ENCODE data around the gene EEA1. TPM values are rescaled to one million over a fixed set of nuclear protein-coding genes. Genes with fewer than 3 reads are reported as not detected.

EEA1 gene
- total RNA-seq, 1 donor from 2014 or later: 59.2 TPM

GRCh38 chr12:92898755-92899154 lies 30.3 kb downstream of the EEA1 start:
- H3K27me3 ChIP-seq: no peaks in the 10 kb centered on the region
- no peak for DNase-seq (ENCODE audit: extremely low spot score in 2 of 2)
- TF ChIP-seq POLR2AphosphoS5 (IDR thresholded peaks at IDR 0.05; ENCODE audit: insufficient read depth in 1 of 2, low read depth in 1 of 2) (no peak), CTCF (IDR thresholded peaks at IDR 0.05) (no peak), POLR2A (IDR thresholded peaks at IDR 0.05) (no peak)
- peak overlapping the region; percentile 42 for H3K27ac ChIP-seq
- H3K36me3 ChIP-seq: no peaks in the 10 kb centered on the region
- peaks cover 17% of the 10 kb centered on the region for H3K4me1 ChIP-seq
- no peaks in the 10 kb centered on the region for H3K9me3 ChIP-seq
- intact Hi-C loops (cut with DNase I): no loop called here
- H3K4me3 ChIP-seq: no peak overlapping the region

DNA sequence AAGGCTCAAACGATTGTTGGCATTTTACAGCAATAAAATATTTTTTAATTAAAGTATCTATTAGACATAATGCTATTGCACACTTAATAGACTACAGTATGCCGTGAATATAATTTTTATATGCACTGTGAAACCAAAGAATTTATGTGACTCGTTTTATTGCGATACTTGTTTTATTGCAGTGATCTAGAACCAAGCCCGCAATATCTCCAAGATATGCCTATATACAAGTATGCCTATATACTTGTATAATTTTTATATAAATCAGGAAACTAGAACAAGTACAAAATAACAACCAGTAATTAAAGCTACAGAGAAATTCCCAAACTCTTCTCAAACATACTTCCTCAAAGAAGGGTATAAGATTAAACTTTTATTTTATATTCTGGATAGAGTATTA lies 31.3 kb downstream of the EEA1 start:
- Histone ChIP-seq H3K36me3 (no peaks in the 10 kb centered on the region), H3K27me3 (no peaks in the 10 kb centered on the region), H3K9me3 (no peaks in the 10 kb centered on the region), H3K4me1 (peaks cover 24% of the 10 kb centered on the region), H3K4me3 (no peak overlapping the region), H3K27ac (peak overlapping the region; percentile 42)
- intact Hi-C loops (cut with DNase I): no loop called here
- TF ChIP-seq CTCF (IDR thresholded peaks at IDR 0.05) (no peak), POLR2A (IDR thresholded peaks at IDR 0.05) (no peak), POLR2AphosphoS5 (IDR thresholded peaks at IDR 0.05; ENCODE audit: insufficient read depth in 1 of 2, low read depth in 1 of 2) (no peak)
- no peak for DNase-seq (ENCODE audit: extremely low spot score in 2 of 2)

GRCh38 chr12:92890601-92891106 lies 38.4 kb downstream of the EEA1 start:
- Histone ChIP-seq H3K27ac (no peak overlapping the region), H3K9me3 (no peaks in the 10 kb centered on the region), H3K4me3 (no peak overlapping the region), H3K27me3 (no peaks in the 10 kb centered on the region), H3K36me3 (peaks cover 0 to 6% of the 10 kb centered on the region in 2 donors), H3K4me1 (peaks cover 14% of the 10 kb centered on the region)
- TF ChIP-seq CTCF (IDR thresholded peaks at IDR 0.05): no peak
- TF ChIP-seq POLR2AphosphoS5 (IDR thresholded peaks at IDR 0.05; ENCODE audit: insufficient read depth in 1 of 2, low read depth in 1 of 2): no peak
- TF ChIP-seq POLR2A (IDR thresholded peaks at IDR 0.05): no peak
- DNase-seq (ENCODE audit: extremely low spot score in 2 of 2): no peak
- intact Hi-C loops (cut with DNase I): no loop called here

GRCh38 chr12:92886131-92886530 lies 43.0 kb downstream of the EEA1 start:
- DNase-seq (ENCODE audit: extremely low spot score in 2 of 2): no peak
- TF ChIP-seq POLR2AphosphoS5 (IDR thresholded peaks at IDR 0.05; ENCODE audit: insufficient read depth in 1 of 2, low read depth in 1 of 2) (no peak), CTCF (IDR thresholded peaks at IDR 0.05) (no peak), POLR2A (IDR thresholded peaks at IDR 0.05) (no peak)
- no peaks in the 10 kb centered on the region for H3K27me3 ChIP-seq
- H3K27ac ChIP-seq: no peak overlapping the region
- peaks cover 6% of the 10 kb centered on the region for H3K4me1 ChIP-seq
- no peaks in the 10 kb centered on the region for H3K9me3 ChIP-seq
- intact Hi-C loops (cut with DNase I): no loop called here
- H3K36me3 ChIP-seq: peaks cover 0 to 6% of the 10 kb centered on the region in 2 donors
- H3K4me3 ChIP-seq: no peak overlapping the region

DNA sequence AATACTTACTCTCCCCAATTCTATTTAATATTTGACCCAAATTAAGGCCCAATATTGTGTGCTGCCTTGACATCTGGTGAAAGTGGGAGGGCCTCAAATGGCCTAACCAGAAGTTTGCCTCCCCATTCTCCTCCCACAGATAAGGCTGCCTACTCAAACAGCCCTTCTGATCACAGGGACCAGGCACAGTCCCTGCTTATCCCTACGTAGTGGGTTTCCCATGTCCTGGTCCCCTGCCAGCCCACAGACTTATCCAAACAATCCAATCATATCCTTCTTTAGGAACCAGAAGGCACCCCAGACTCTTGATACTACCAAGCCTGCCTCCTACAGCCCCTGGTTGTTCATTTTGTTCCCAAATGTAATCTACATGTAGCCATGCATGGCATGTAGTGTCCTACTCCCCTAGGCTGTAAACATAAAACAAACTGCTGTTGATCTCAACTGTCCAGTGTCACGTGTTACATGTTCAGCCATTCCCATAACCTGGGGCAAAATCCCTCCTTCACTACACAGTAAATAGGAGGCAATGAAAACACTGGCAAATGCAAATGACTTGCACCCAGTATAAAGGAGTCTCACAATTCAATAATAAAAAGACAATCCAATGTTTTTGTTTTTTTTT lies 49.3 kb downstream of the EEA1 start:
- no peaks in the 10 kb centered on the region for H3K4me1 ChIP-seq
- no peak overlapping the region for H3K27ac ChIP-seq
- no peaks in the 10 kb centered on the region for H3K27me3 ChIP-seq
- H3K4me3 ChIP-seq: no peak overlapping the region
- H3K9me3 ChIP-seq: peaks cover 10% of the 10 kb centered on the region
- TF ChIP-seq POLR2A (IDR thresholded peaks at IDR 0.05) (no peak), POLR2AphosphoS5 (IDR thresholded peaks at IDR 0.05; ENCODE audit: insufficient read depth in 1 of 2, low read depth in 1 of 2) (no peak), CTCF (IDR thresholded peaks at IDR 0.05) (no peak)
- H3K36me3 ChIP-seq: peaks cover 0 to 5% of the 10 kb centered on the region in 2 donors
- intact Hi-C loops (cut with DNase I): no loop called here
- no peak for DNase-seq (ENCODE audit: extremely low spot score in 2 of 2)

All from vagina (tissue), 2 donors.